Neural cell (in vitro differentiated cells): ENCODE data around the gene CRX. TPM values are rescaled to one million over a fixed set of nuclear protein-coding genes. Genes with fewer than 3 reads are reported as not detected.

ENCODE experiments used
- H2AFZ ChIP-seq: fragments of 200-600, 300-800 bp; sonication (generic), shearing (Covaris generic); 2 replicates; pipeline ENCODE4 v1.6.0; 2014; ENCODE audit warnings: low read depth, mild to moderate bottlenecking, antibody characterized with exemption, low read length, moderate library complexity
- H3F3A ChIP-seq: fragments of 200-600 bp; shearing (Covaris generic); 2 replicates; pipeline ENCODE4 v1.6.1; 2016; ENCODE audit warnings: mild to moderate bottlenecking, moderate library complexity, mixed read lengths, antibody characterized with exemption, low read length; ENCODE audit not compliant: insufficient read depth, poor library complexity, severe bottlenecking
- H3K27ac ChIP-seq: fragments of 200-600, 300-800 bp; sonication (generic), shearing (Covaris generic); 2 replicates; pipeline ENCODE4 v1.5.1; 2014; ENCODE audit warnings: mild to moderate bottlenecking, low read length, moderate library complexity
- H3K27me3 ChIP-seq: fragments of 300-800, 200-600 bp; sonication (generic), shearing (Covaris generic); 2 replicates; pipeline ENCODE4 v1.6.0; 2014; ENCODE audit warnings: mild to moderate bottlenecking, low read depth, low read length, moderate library complexity; ENCODE audit not compliant: insufficient read depth
- H3K36me3 ChIP-seq: fragments of 300-800, 200-600 bp; sonication (generic), shearing (Covaris generic); 2 replicates; pipeline ENCODE4 v1.5.1; 2014; ENCODE audit warnings: mild to moderate bottlenecking, antibody characterized with exemption, low read length, moderate library complexity; ENCODE audit not compliant: insufficient read depth
- H3K4me2 ChIP-seq: fragments of 300-800, 200-600 bp; sonication (generic), shearing (Covaris generic); 2 replicates; pipeline ENCODE4 v1.6.0; 2014; ENCODE audit warnings: mild to moderate bottlenecking, low read length
- H3K4me3 ChIP-seq: fragments of 300-800, 200-600 bp; sonication (generic), shearing (Covaris generic); 2 replicates; pipeline ENCODE4 v1.5.1; 2014; ENCODE audit warnings: mild to moderate bottlenecking, low read length, moderate library complexity
- H3K79me2 ChIP-seq: fragments of 200-600 bp; shearing (Covaris generic); replicated peaks from 2 replicates; pipeline ENCODE4 v1.6.0; 2014; ENCODE audit warnings: mild to moderate bottlenecking, low read length, moderate library complexity; ENCODE audit not compliant: insufficient read depth
- H3K9ac ChIP-seq: fragments of 300-800, 200-600 bp; sonication (generic), shearing (Covaris generic); 2 replicates; pipeline ENCODE4 v1.6.1; 2016; ENCODE audit warnings: mild to moderate bottlenecking, low read length, mixed read lengths
- H3K9me2 ChIP-seq: fragments of 200-600 bp; shearing (Covaris generic); 2 replicates; pipeline ENCODE4 v1.6.1; 2016; ENCODE audit warnings: mild to moderate bottlenecking, low read length, mixed read lengths; ENCODE audit not compliant: insufficient read depth
- H3K9me3 ChIP-seq: fragments of 200-600, 300-800 bp; sonication (generic), shearing (Covaris generic); 2 replicates; pipeline ENCODE4 v1.6.1; 2016; ENCODE audit warnings: mild to moderate bottlenecking, mixed run types, low read length, moderate library complexity, mixed read lengths
- H4K20me1 ChIP-seq: fragments of 200-600 bp; shearing (Covaris generic); 2 replicates; pipeline ENCODE4 v1.6.1; 2016; ENCODE audit warnings: mild to moderate bottlenecking, mixed run types; ENCODE audit not compliant: insufficient read depth
- CTCF ChIP-seq: fragments of 450-650 bp; IDR thresholded peaks from 2 replicates; pipeline ENCODE4 v1.5.1; 2014; ENCODE audit warnings: antibody characterized with exemption, mild to moderate bottlenecking, moderate library complexity; ENCODE audit not compliant: poor library complexity, severe bottlenecking
- EP300 ChIP-seq: fragments of 450-650 bp; conservative IDR thresholded peaks from 2 replicates; pipeline ENCODE4 v1.6.1; 2014; ENCODE audit warnings: antibody characterized with exemption, mild to moderate bottlenecking, moderate library complexity; ENCODE audit not compliant: poor library complexity, severe bottlenecking
- EZH2 ChIP-seq: fragments of 200-600, 300-800 bp; shearing (Covaris generic), sonication (generic); IDR thresholded peaks from 2 replicates; pipeline ENCODE4 v1.6.1; 2014; ENCODE audit warnings: antibody characterized with exemption, low read length, borderline replicate concordance, mild to moderate bottlenecking; ENCODE audit not compliant: insufficient read depth, poor library complexity, severe bottlenecking
- MXI1 ChIP-seq: fragments of 450-650 bp; conservative IDR thresholded peaks from 2 replicates; pipeline ENCODE4 v1.6.1; 2014; ENCODE audit warnings: antibody characterized with exemption, mild to moderate bottlenecking; ENCODE audit not compliant: poor library complexity, severe bottlenecking
- POLR2AphosphoS5 ChIP-seq: IDR thresholded peaks from 2 replicates; pipeline ENCODE4 v1.6.1; 2012
- RAD21 ChIP-seq: fragments of 450-650 bp; conservative IDR thresholded peaks from 2 replicates; pipeline ENCODE4 v1.6.1; 2014; ENCODE audit warnings: antibody characterized with exemption, mild to moderate bottlenecking, moderate library complexity
- REST ChIP-seq: IDR thresholded peaks from 2 replicates; pipeline ENCODE4 v1.6.1; 2012; ENCODE audit warnings: borderline replicate concordance
- SMC3 ChIP-seq: fragments of 450-650 bp; conservative IDR thresholded peaks from 2 replicates; pipeline ENCODE4 v1.6.1; 2014; ENCODE audit warnings: antibody characterized with exemption, mild to moderate bottlenecking, moderate library complexity; ENCODE audit not compliant: poor library complexity
- TAF1 ChIP-seq: IDR thresholded peaks from 2 replicates; pipeline ENCODE4 v1.6.1; 2012; ENCODE audit warnings: low read depth
- polyA plus RNA-seq: library from polyadenylated mRNA; depleted of rRNA; stranded (reverse); fragments of >200 nt; gene quantifications from 2 replicates; pipeline ENCODE4 v1.2.3, GENCODE V29; 2014
- small RNA-seq, 3 experiments: library from RNA; depleted of rRNA; stranded (forward); fragments of <200 nt; gene quantifications; one replicate each; pipeline ENCODE3, GENCODE V24; 2012

The CRX gene
- polyA plus RNA-seq, 1 donor from 2014 or later = not detected

GRCh38 chr19:47891923-47892666 lies 70.4 kb downstream of the CRX start:
- H3K36me3 ChIP-seq = no peaks in the 10 kb centered on the region
- no peaks in the 10 kb centered on the region for H4K20me1 ChIP-seq
- no peak overlapping the region for H3K9ac ChIP-seq
- no peak overlapping the region for H3K4me2 ChIP-seq
- H3K4me3 ChIP-seq = no peak overlapping the region
- H3K27ac ChIP-seq = no peak overlapping the region
- no peaks in the 10 kb centered on the region for H3K9me2 ChIP-seq
- H3K9me3 ChIP-seq = no peaks in the 10 kb centered on the region
- TF ChIP-seq EZH2 (no peak), CTCF (no peak), EP300 (no peak), SMC3 (no peak), REST (no peak), MXI1 (no peak), TAF1 (no peak), RAD21 (no peak), POLR2AphosphoS5 (no peak)
- no peaks in the 10 kb centered on the region for H3F3A ChIP-seq
- no peaks in the 10 kb centered on the region for H3K79me2 ChIP-seq
- H3K27me3 ChIP-seq = no peaks in the 10 kb centered on the region
- no peak overlapping the region for H2AFZ ChIP-seq

Small RNA genes within 50 kb of the gene (small RNA-seq; reads per million reads assigned to genes)
- gene AC008745.1 = 0 reads per million in 3 experiments

Other genes starting within 250 kb of the CRX start
- gene ZNF541, start 248.8 kb upstream of the CRX start, polyA plus RNA-seq = not detected in 2 replicates
- gene BICRA, start 212.8 kb upstream of the CRX start, polyA plus RNA-seq = 0.11 and 3.4 TPM in 2 replicates
- gene EHD2, start 108.5 kb upstream of the CRX start, polyA plus RNA-seq = not detected in 2 replicates
- 65.0 and 87.0 TPM in 2 replicates for gene NOP53, start 76.4 kb upstream of the CRX start, polyA plus RNA-seq
- gene SELENOW, start 43.2 kb upstream of the CRX start, polyA plus RNA-seq = 811 and 902 TPM in 2 replicates
- not detected in 2 replicates for gene TPRX1, start 17.4 kb upstream of the CRX start, polyA plus RNA-seq
- gene TPRX2, start 37.3 kb downstream of the CRX start, polyA plus RNA-seq = not detected in 2 replicates
- not detected in 2 replicates for gene SULT2A1, start 64.4 kb downstream of the CRX start, polyA plus RNA-seq
- not detected in 2 replicates for gene BSPH1, start 170.2 kb downstream of the CRX start, polyA plus RNA-seq
- not detected in 2 replicates for gene ELSPBP1, start 172.7 kb downstream of the CRX start, polyA plus RNA-seq
- not detected in 2 replicates for gene CABP5, start 222.1 kb downstream of the CRX start, polyA plus RNA-seq